K562 (cell line): ENCODE data around the gene SRPK2. TPM values are rescaled to one million over a fixed set of nuclear protein-coding genes. Genes with fewer than 3 reads are reported as not detected.

ENCODE experiments used
- ATAC-seq: fragments of 200-7000 bp; cut with Tn5 transposase; 3 replicates; pipeline ENCODE4 v1.9.1; 2020; ENCODE audit warnings: moderate library complexity
- BruUV-seq: library from RNA; stranded (reverse); fragments of 400-500 nt; replicated peaks from 2 replicates; lab custom pipeline; 2021; lab: Mats Ljungman, UMichigan
- CTCF ChIA-PET: fragments of 300-600 bp; formaldehyde crosslinking; extraction: SDS; loops from one replicate; lab custom pipeline; 2021; ENCODE audit warnings: low intra/inter-chr PET ratio; lab: Yijun Ruan, JAX
- POLR2A ChIA-PET: fragments of 300-600, 350-650 bp; sonication (Branson Sonifier 250); formaldehyde crosslinking; extraction: SDS; loops from one replicate; lab custom pipeline; 2021; ENCODE audit warnings: antibody characterized with exemption, inconsistent platforms; lab: Yijun Ruan, JAX
- DNase-seq, 4 experiments: peaks; one replicate each; pipeline versions ENCODE4 v3.0.0 to v3.0.0-alpha.2; 2011 to 2018; ENCODE audit warnings: low spot score in 3 of 4, mixed read lengths in 3 of 4; ENCODE audit errors: extremely low read depth in 1 of 4
- FAIRE-seq: peaks from 2 replicates; lab custom pipeline; 2011; peaks lifted over from hg19 to GRCh38; lab: Jason Lieb, UNC
- H2AFZ ChIP-seq: 2 replicates; pipeline ENCODE4 v1.6.0; 2011; ENCODE audit warnings: low read depth, low read length, control low read depth, inconsistent platforms
- H3K27ac ChIP-seq: fragments of 200-600 bp; 3 replicates; pipeline ENCODE4 v1.8.0; 2011; ENCODE audit warnings: low read depth, mild to moderate bottlenecking, control low read depth, inconsistent platforms, low read length, moderate library complexity, mixed read lengths; ENCODE audit errors: extremely low read depth
- H3K27me3 ChIP-seq, 2 experiments: fragments of 300-600 bp in 1 of 2; 2 replicates in 1 of 2; 3 replicates in 1 of 2; pipeline versions ENCODE4 v1.6.0 to v1.8.0; 2011; ENCODE audit warnings: inconsistent platforms in 2 of 2, low read length in 2 of 2, mild to moderate bottlenecking in 1 of 2, mixed read lengths in 1 of 2, moderate library complexity in 1 of 2; ENCODE audit not compliant: control insufficient read depth in 2 of 2, insufficient read depth in 2 of 2
- H3K36me3 ChIP-seq: fragments of 300-600 bp; 3 replicates; pipeline ENCODE4 v1.8.0; 2011; ENCODE audit warnings: mild to moderate bottlenecking, low read length, inconsistent platforms; ENCODE audit not compliant: control insufficient read depth, insufficient read depth
- H3K4me1 ChIP-seq, 2 experiments: fragments of 200-600 bp in 1 of 2; replicated peaks in 1 of 2; 2 replicates in 1 of 2; 3 replicates in 1 of 2; pipeline versions ENCODE4 v1.5.1 to v1.8.0; 2011; ENCODE audit warnings: inconsistent platforms in 2 of 2, low read length in 2 of 2, mild to moderate bottlenecking in 1 of 2, mixed read lengths in 1 of 2, moderate library complexity in 1 of 2; ENCODE audit not compliant: control insufficient read depth in 2 of 2, insufficient read depth in 2 of 2
- H3K4me2 ChIP-seq: 2 replicates; pipeline ENCODE4 v1.6.1; 2011; ENCODE audit warnings: low read length, control low read depth, inconsistent platforms, mixed read lengths; ENCODE audit not compliant: insufficient read depth
- H3K4me3 ChIP-seq: fragments of 200-600 bp; sonication (generic), shearing (Covaris generic); 2 replicates; pipeline ENCODE4 v1.5.1; 2016; ENCODE audit warnings: control low read depth, inconsistent platforms
- H3K79me2 ChIP-seq: fragments of 200-600 bp; 3 replicates; pipeline ENCODE4 v1.8.0; 2011; ENCODE audit warnings: low read length, inconsistent platforms; ENCODE audit not compliant: control insufficient read depth, insufficient read depth
- H3K9ac ChIP-seq, 2 experiments: 2 replicates each; pipeline versions ENCODE4 v1.6.0 to v1.6.1; 2011; ENCODE audit warnings: low read depth in 2 of 2, low read length in 2 of 2, control low read depth in 1 of 2, inconsistent platforms in 1 of 2, mild to moderate bottlenecking in 1 of 2, mixed read lengths in 1 of 2; ENCODE audit not compliant: insufficient read depth in 1 of 2
- H3K9me1 ChIP-seq: one replicate; pipeline ENCODE4 v1.6.0; 2011; ENCODE audit warnings: inconsistent platforms, mild to moderate bottlenecking, low read length, moderate library complexity; ENCODE audit not compliant: control insufficient read depth, insufficient read depth
- H3K9me3 ChIP-seq: replicated peaks from 2 replicates; pipeline ENCODE4 v1.5.1; 2011; ENCODE audit warnings: low read depth, low read length, inconsistent platforms; ENCODE audit not compliant: control insufficient read depth, insufficient read depth
- H4K20me1 ChIP-seq: replicated peaks from 2 replicates; pipeline ENCODE4 v1.6.1; 2011; ENCODE audit warnings: low read length, inconsistent platforms, mixed read lengths; ENCODE audit not compliant: control insufficient read depth, insufficient read depth
- CREM ChIP-seq: IDR thresholded peaks from 2 replicates; pipeline ENCODE4 v1.6.1; 2014; ENCODE audit warnings: antibody characterized with exemption, low read depth
- FOSL1 ChIP-seq: fragments of 200-800 bp; sonication (Bioruptor generic); conservative IDR thresholded peaks from 2 replicates; pipeline ENCODE4 v1.6.1; 2016; ENCODE audit warnings: missing genetic modification characterization, missing compliant biosample characterization
- JUN ChIP-seq, 2 experiments: sonication (generic) in 1 of 2; formaldehyde crosslinking in 1 of 2; IDR thresholded peaks; 2 replicates each; pipeline versions ENCODE4 v1.6.1 to v1.8.0; 2012 to 2022; ENCODE audit warnings: borderline replicate concordance in 2 of 2, mild to moderate bottlenecking in 2 of 2, improper control_type of control experiment in 1 of 2, low read depth in 1 of 2, low read length in 1 of 2, missing genetic modification reagents in 1 of 2
- PHTF2 ChIP-seq: fragments of 250-450 bp; sonication (Bioruptor Pico); IDR thresholded peaks from 2 replicates; pipeline ENCODE4 v1.5.0; 2021; ENCODE audit warnings: mild to moderate bottlenecking
- RBM34 ChIP-seq: fragments of 200-400 bp; formaldehyde crosslinking; IDR thresholded peaks from 2 replicates; pipeline ENCODE4 v1.6.1; 2018; ENCODE audit warnings: low read length, borderline replicate concordance; ENCODE audit not compliant: insufficient read depth
- SMAD4 ChIP-seq: fragments of 250-450 bp; sonication (Bioruptor Pico); conservative IDR thresholded peaks from 2 replicates; pipeline ENCODE4 v1.8.0; 2021; ENCODE audit warnings: inconsistent platforms, mild to moderate bottlenecking, moderate library complexity
- STAT5B ChIP-seq: fragments of 250-450 bp; sonication (Bioruptor Pico); IDR thresholded peaks from 2 replicates; pipeline ENCODE4 v1.8.0; 2021; ENCODE audit warnings: mild to moderate bottlenecking, inconsistent platforms
- ZZZ3 ChIP-seq: fragments of 450-650 bp; IDR thresholded peaks from 2 replicates; pipeline ENCODE4 v1.6.1; 2016; ENCODE audit warnings: antibody characterized with exemption, mild to moderate bottlenecking, moderate library complexity
- WGBS: fragments of 100-300 bp; shearing (Covaris generic); methylation state at CpG from one replicate; pipeline ENCODE4 v1.1.6; 2016; ENCODE audit warnings: low coverage, mixed read lengths; ENCODE audit not compliant: insufficient coverage; ENCODE audit errors: missing lambda C conversion rate; 5-methylcytosine and 5-hydroxymethylcytosine counted together
- in situ Hi-C: fragments of 300-500 bp; cut with MboI; formaldehyde crosslinking; loops from 4 replicates; pipeline ENCODE4 v1.15.0; 2018; ENCODE audit warnings: inconsistent platforms, mixed read lengths
- intact Hi-C: fragments of 100-400 bp; cut with micrococcal nuclease; formaldehyde crosslinking; loops from 2 replicates; pipeline ENCODE4 v1.14.2; 2022
- polyA plus RNA-seq, 8 experiments: library from polyadenylated mRNA; depleted of rRNA in 4 of 8; stranded (reverse) in 5 of 8; unstranded in 3 of 8; fragments of >200 nt; fragmentation: Nextera tagmentation in 2 of 8; fragmentation: Illumina TruSeq in 1 of 8; extraction: Ambion mirVana in 2 of 8; extraction: Trizol in 1 of 8; gene quantifications; 2 replicates each; pipeline versions ENCODE4 v1.2.1 to v1.2.3, GENCODE V29; 2011 to 2014; ENCODE audit warnings: inconsistent platforms in 1 of 8, missing spikeins in 1 of 8
- total RNA-seq, 7 experiments: library from RNA; depleted of rRNA in 6 of 7; stranded (reverse); fragments of >200 nt in 6 of 7; fragmentation: Illumina TruSeq in 2 of 7; extraction: Trizol in 2 of 7; gene quantifications; 2 replicates each; pipeline versions ENCODE4 v1.2.1 to v1.2.3, GENCODE V29; 2011 to 2021; ENCODE audit warnings: low replicate concordance in 1 of 7
- TF ChIP-seq, protein P1 (sequence below): fragments of 250-450 bp; sonication (Bioruptor Pico); IDR thresholded peaks from 2 replicates; pipeline ENCODE4 v1.8.0; 2022; ENCODE audit warnings: inconsistent platforms, mild to moderate bottlenecking, moderate library complexity, borderline replicate concordance
- TF ChIP-seq, protein P2 (sequence below), 2 experiments: fragments of 450-650 bp in 1 of 2; sonication (generic) in 1 of 2; formaldehyde crosslinking in 1 of 2; IDR thresholded peaks; 2 replicates each; pipeline versions ENCODE4 v1.7.1 to v1.9.0; 2016 to 2022; ENCODE audit warnings: inconsistent platforms in 1 of 2, mild to moderate bottlenecking in 1 of 2, missing genetic modification reagents in 1 of 2
- TF ChIP-seq, protein P3 (sequence below): fragments of 250-450 bp; sonication (Bioruptor Pico); IDR thresholded peaks from 2 replicates; pipeline ENCODE4 v1.9.0; 2021; ENCODE audit warnings: mild to moderate bottlenecking

SRPK2 gene
- total and polyA plus RNA-seq, 9 of the 15 experiments (the other 6 are each of a cell fraction or from before 2014, with no cell fraction given): 21.5 to 44.7 (median 33.3) TPM

DNA sequence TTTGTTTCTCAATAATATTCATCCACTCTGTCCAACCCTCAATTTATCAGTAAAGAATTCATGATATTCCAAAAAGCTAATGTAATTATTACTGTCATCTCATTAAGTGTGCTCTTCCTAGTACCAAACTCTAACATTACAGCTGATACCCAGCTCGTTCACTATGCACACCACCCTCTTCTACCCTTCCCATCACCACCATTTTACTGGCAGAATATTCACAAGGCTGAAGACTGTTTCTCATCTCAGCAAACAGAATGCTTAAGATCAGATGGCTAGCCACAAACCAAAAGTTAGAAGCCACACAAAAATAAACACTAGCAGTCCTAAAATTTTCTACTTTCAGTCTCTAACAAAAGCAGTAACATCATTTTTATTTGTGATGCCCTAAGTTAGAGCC is 121.5 kb downstream of the SRPK2 start:
- CTCF ChIA-PET: no interaction called here
- Histone ChIP-seq H3K4me2 (no peak overlapping the region), H3K36me3 (no peaks in the 10 kb centered on the region), H3K4me3 (no peak overlapping the region), H3K79me2 (peaks cover 27% of the 10 kb centered on the region), H3K27me3 (no peaks in the 10 kb centered on the region), H2AFZ (no peak overlapping the region), H3K4me1 (peaks cover 3 to 14% of the 10 kb centered on the region in 2 experiments; a peak in 4 of 5 replicates), H4K20me1 (peaks cover 13% of the 10 kb centered on the region; the same call in 1 of the 2 replicates), H3K27ac (no peak overlapping the region), H3K9ac (no peak overlapping the region), H3K9me1 (no peaks in the 10 kb centered on the region), H3K9me3 (no peaks in the 10 kb centered on the region)
- no peak for FAIRE-seq
- in situ Hi-C loops: no loop called here
- no peak for ATAC-seq
- DNase-seq: no peak
- intact Hi-C loops: loop anchor here (10.0 kb wide), 1 partner anchor 328 kb away; no protein-coding TSS in a partner anchor
- no TSS peak for BruUV-seq
- WGBS: 29% methylated on average over 1 of the region's 1 CpG
- POLR2A ChIA-PET: interaction anchor here (0.6 to 4.0 kb wide), 4 partner anchors 14 to 79 kb away, joined by 3 to 20 read pairs (median 4); no protein-coding TSS in a partner anchor
- TF ChIP-seq RBM34: no peak
- no peak for TF ChIP-seq PHTF2 (CRISPR knock-in tag)
- no peak for TF ChIP-seq CREM
- TF ChIP-seq, protein P1, sequence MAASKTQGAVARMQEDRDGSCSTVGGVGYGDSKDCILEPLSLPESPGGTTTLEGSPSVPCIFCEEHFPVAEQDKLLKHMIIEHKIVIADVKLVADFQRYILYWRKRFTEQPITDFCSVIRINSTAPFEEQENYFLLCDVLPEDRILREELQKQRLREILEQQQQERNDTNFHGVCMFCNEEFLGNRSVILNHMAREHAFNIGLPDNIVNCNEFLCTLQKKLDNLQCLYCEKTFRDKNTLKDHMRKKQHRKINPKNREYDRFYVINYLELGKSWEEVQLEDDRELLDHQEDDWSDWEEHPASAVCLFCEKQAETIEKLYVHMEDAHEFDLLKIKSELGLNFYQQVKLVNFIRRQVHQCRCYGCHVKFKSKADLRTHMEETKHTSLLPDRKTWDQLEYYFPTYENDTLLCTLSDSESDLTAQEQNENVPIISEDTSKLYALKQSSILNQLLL (CRISPR knock-in tag): no peak
- no peak for TF ChIP-seq ZZZ3
- no peak for TF ChIP-seq JUN (IDR thresholded peaks at IDR 0.05; ENCODE audit: borderline replicate concordance, low read depth, low read length)
- TF ChIP-seq JUN (CRISPR knock-in tag; IDR thresholded peaks at IDR 0.05; ENCODE audit: borderline replicate concordance): no peak
- TF ChIP-seq, protein P2, sequence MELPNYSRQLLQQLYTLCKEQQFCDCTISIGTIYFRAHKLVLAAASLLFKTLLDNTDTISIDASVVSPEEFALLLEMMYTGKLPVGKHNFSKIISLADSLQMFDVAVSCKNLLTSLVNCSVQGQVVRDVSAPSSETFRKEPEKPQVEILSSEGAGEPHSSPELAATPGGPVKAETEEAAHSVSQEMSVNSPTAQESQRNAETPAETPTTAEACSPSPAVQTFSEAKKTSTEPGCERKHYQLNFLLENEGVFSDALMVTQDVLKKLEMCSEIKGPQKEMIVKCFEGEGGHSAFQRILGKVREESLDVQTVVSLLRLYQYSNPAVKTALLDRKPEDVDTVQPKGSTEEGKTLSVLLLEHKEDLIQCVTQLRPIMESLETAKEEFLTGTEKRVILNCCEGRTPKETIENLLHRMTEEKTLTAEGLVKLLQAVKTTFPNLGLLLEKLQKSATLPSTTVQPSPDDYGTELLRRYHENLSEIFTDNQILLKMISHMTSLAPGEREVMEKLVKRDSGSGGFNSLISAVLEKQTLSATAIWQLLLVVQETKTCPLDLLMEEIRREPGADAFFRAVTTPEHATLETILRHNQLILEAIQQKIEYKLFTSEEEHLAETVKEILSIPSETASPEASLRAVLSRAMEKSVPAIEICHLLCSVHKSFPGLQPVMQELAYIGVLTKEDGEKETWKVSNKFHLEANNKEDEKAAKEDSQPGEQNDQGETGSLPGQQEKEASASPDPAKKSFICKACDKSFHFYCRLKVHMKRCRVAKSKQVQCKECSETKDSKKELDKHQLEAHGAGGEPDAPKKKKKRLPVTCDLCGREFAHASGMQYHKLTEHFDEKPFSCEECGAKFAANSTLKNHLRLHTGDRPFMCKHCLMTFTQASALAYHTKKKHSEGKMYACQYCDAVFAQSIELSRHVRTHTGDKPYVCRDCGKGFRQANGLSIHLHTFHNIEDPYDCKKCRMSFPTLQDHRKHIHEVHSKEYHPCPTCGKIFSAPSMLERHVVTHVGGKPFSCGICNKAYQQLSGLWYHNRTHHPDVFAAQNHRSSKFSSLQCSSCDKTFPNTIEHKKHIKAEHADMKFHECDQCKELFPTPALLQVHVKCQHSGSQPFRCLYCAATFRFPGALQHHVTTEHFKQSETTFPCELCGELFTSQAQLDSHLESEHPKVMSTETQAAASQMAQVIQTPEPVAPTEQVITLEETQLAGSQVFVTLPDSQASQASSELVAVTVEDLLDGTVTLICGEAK (IDR thresholded peaks at IDR 0.05): no peak
- TF ChIP-seq, protein P2 (CRISPR knock-in tag; IDR thresholded peaks at IDR 0.05): no peak
- TF ChIP-seq, protein P3, sequence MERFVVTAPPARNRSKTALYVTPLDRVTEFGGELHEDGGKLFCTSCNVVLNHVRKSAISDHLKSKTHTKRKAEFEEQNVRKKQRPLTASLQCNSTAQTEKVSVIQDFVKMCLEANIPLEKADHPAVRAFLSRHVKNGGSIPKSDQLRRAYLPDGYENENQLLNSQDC: no peak
- no peak for TF ChIP-seq SMAD4 (CRISPR knock-in tag)
- TF ChIP-seq STAT5B: no peak
- TF ChIP-seq FOSL1 (tag): no peak
